G401 (cell line): Measurements from ENCODE around the gene ZNF362. TPM values are rescaled to one million over a fixed set of nuclear protein-coding genes. Genes with fewer than 3 reads are reported as not detected.
"Not testable (repeated sequence)": the region's sequence is repeated elsewhere in the genome, so short reads cannot be mapped to it uniquely, and the experiment has no call there.

Experiments used
- DNase-seq: peaks from one replicate; pipeline ENCODE4 v3.0.0-alpha.2; 2015; ENCODE audit warnings: low spot score
- in situ Hi-C: cut with HindIII; loops from 2 replicates; pipeline ENCODE4 v1.10.0; 2016; ENCODE audit warnings: low sequenced_read_pairs, mixed read lengths
- total RNA-seq: library from RNA; depleted of rRNA; stranded (reverse); fragments of >200 nt; shearing (Covaris generic); gene quantifications from 2 replicates; pipeline ENCODE4 v1.2.3, GENCODE V29; 2014; rRNA removed

Gene ZNF362
- total RNA-seq = 13.5 and 14.2 TPM in 2 replicates

GRCh38 chr1:33256471-33257206, at the start of gene ZNF362:
TSS of gene ZNF362 (plus strand) at chr1:33256492. CDS start at chr1:33270575, 14,083 bp downstream.
- in situ Hi-C loops = no loop called here
- peak; percentile 59 for DNase-seq

- in situ Hi-C loops = no loop called here
These were observed 44.3 kb upstream of the ZNF362 start for GRCh38 chr1:33211972-33212371.

GRCh38 chr1:33219886-33220661, 36.2 kb upstream of the ZNF362 start:
- no peak for DNase-seq
- in situ Hi-C loops = no loop called here

More at GRCh38 chr1:33211972-33212371, 44.3 kb upstream of the ZNF362 start:
- DNase-seq = no peak

- in situ Hi-C loops = no loop called here
- no peak for DNase-seq
These were observed 35.5 kb upstream of the ZNF362 start for GRCh38 chr1:33220676-33221384.

GRCh38 chr1:33221385-33221758, 34.9 kb upstream of the ZNF362 start:
- in situ Hi-C loops = no loop called here
- no peak for DNase-seq

- in situ Hi-C loops = no loop called here
- no peak for DNase-seq
These were observed 33.9 kb upstream of the ZNF362 start for GRCh38 chr1:33222381-33222780.

- in situ Hi-C loops = no loop called here
- no peak for DNase-seq
These were observed 32.1 kb upstream of the ZNF362 start for GRCh38 chr1:33224166-33224707.

- in situ Hi-C loops = no loop called here
These were observed 30.7 kb upstream of the ZNF362 start for GRCh38 chr1:33225586-33225985.

GRCh38 chr1:33228935-33229487, 27.3 kb upstream of the ZNF362 start:
- in situ Hi-C loops = no loop called here

More at GRCh38 chr1:33225586-33225985, 30.7 kb upstream of the ZNF362 start:
- DNase-seq = no peak

GRCh38 chr1:33231166-33231565, 25.1 kb upstream of the ZNF362 start:
- in situ Hi-C loops = no loop called here
- no peak for DNase-seq

More at GRCh38 chr1:33228935-33229487, 27.3 kb upstream of the ZNF362 start:
- DNase-seq = peak; percentile 92

- no peak for DNase-seq
- in situ Hi-C loops = no loop called here
These were observed 23.6 kb upstream of the ZNF362 start for GRCh38 chr1:33232716-33233115.

GRCh38 chr1:33234131-33234530, 22.2 kb upstream of the ZNF362 start:
- no peak for DNase-seq
- in situ Hi-C loops = no loop called here

GRCh38 chr1:33234588-33234990, 21.7 kb upstream of the ZNF362 start:
- in situ Hi-C loops = no loop called here
- no peak for DNase-seq

- DNase-seq = no peak
- in situ Hi-C loops = no loop called here
These were observed 20.8 kb upstream of the ZNF362 start for GRCh38 chr1:33235521-33235920.

- DNase-seq = no peak
- in situ Hi-C loops = no loop called here
These were observed 19.8 kb upstream of the ZNF362 start for GRCh38 chr1:33236498-33236897.

- DNase-seq = no peak
- in situ Hi-C loops = no loop called here
These were observed 18.7 kb upstream of the ZNF362 start for GRCh38 chr1:33237579-33237978.

GRCh38 chr1:33238194-33238724, 18.0 kb upstream of the ZNF362 start:
- in situ Hi-C loops = not testable (repeated sequence)

GRCh38 chr1:33239410-33239809, 16.9 kb upstream of the ZNF362 start:
- DNase-seq, in situ Hi-C loops: not testable (repeated sequence)

More at GRCh38 chr1:33238194-33238724, 18.0 kb upstream of the ZNF362 start:
- DNase-seq = not testable (repeated sequence)

GRCh38 chr1:33241866-33242265, 14.4 kb upstream of the ZNF362 start:
- DNase-seq = no peak
- in situ Hi-C loops = no loop called here
